ENCODE measurements around the gene POU2F1. TPM values are rescaled to one million over a fixed set of nuclear protein-coding genes. Genes with fewer than 3 reads are reported as not detected.

The POU2F1 gene
- total and polyA plus RNA-seq, 12 donors, result 3.2 to 52.5 (median 12.6) TPM

GRCh38 chr1:167400359-167400953, 179.8 kb downstream of the POU2F1 start:
- TF ChIP-seq CTCF (IDR thresholded peaks at IDR 0.05), result no peak
- TF ChIP-seq POLR2A (IDR thresholded peaks at IDR 0.05), result no peak
- no peaks in the 10 kb centered on the region for H3K9me3 ChIP-seq (replicated peaks in 1 of 3)
- no peak overlapping the region for H3K27ac ChIP-seq
- DNase-seq, result no peak
- intact Hi-C loops (cut with DNase I), result loop anchor here in 1 of 2 donors (5.0 to 10.0 kb wide), 3 partner anchors 42 to 136 kb away; no protein-coding TSS in a partner anchor
- no peak overlapping the region for H3K4me3 ChIP-seq
- no peaks in the 10 kb centered on the region for H3K27me3 ChIP-seq
- H3K4me1 ChIP-seq (replicated peaks in 1 of 2), result peaks cover 0 to 10% of the 10 kb centered on the region in 2 donors
- peaks cover 0 to 10% of the 10 kb centered on the region in 2 donors for H3K36me3 ChIP-seq (replicated peaks in 1 of 2)
- WGBS, 4 donors, result 66 to 89% (median 80%) methylated on average over 2 of the region's 2 CpGs

GRCh38 chr1:167401260-167401873, 180.7 kb downstream of the POU2F1 start:
- no peak for TF ChIP-seq POLR2A (IDR thresholded peaks at IDR 0.05)
- peak; percentile 42 to 67 (median 58) for TF ChIP-seq CTCF (IDR thresholded peaks at IDR 0.05)
- intact Hi-C loops (cut with DNase I), result loop anchor here in 1 of 2 donors (5.0 to 10.0 kb wide), 3 partner anchors 41 to 137 kb away; no protein-coding TSS in a partner anchor
- WGBS, 4 donors, result 52 to 59% (median 56%) methylated on average over 8 of the region's 8 CpGs
- peak; percentile 51 to 82 (median 71) for DNase-seq
- Histone ChIP-seq H3K9me3 (replicated peaks in 1 of 3) (no peaks in the 10 kb centered on the region), H3K27me3 (no peaks in the 10 kb centered on the region), H3K36me3 (replicated peaks in 1 of 2) (peaks cover 0 to 10% of the 10 kb centered on the region in 2 donors), H3K4me1 (replicated peaks in 1 of 2) (peaks cover 0 to 10% of the 10 kb centered on the region in 2 donors), H3K4me3 (no peak overlapping the region), H3K27ac (no peak overlapping the region)

GRCh38 chr1:167404161-167404888, 183.6 kb downstream of the POU2F1 start:
- Histone ChIP-seq H3K36me3 (replicated peaks in 1 of 2) (no peaks in the 10 kb centered on the region), H3K4me3 (no peak overlapping the region), H3K27ac (no peak overlapping the region), H3K27me3 (no peaks in the 10 kb centered on the region), H3K4me1 (replicated peaks in 1 of 2) (peaks cover 0 to 10% of the 10 kb centered on the region in 2 donors), H3K9me3 (replicated peaks in 1 of 3) (no peaks in the 10 kb centered on the region)
- TF ChIP-seq POLR2A (IDR thresholded peaks at IDR 0.05), result no peak
- no peak for TF ChIP-seq CTCF (IDR thresholded peaks at IDR 0.05)
- 66 to 77% (median 71%) methylated on average over 4 of the region's 4 CpGs for WGBS, 4 donors
- DNase-seq, result peak in 1 of 7 donors; percentile 24
- intact Hi-C loops (cut with DNase I), result loop anchor here in 1 of 2 donors (5.0 to 10.0 kb wide), 3 partner anchors 38 to 140 kb away; no protein-coding TSS in a partner anchor

- intact Hi-C loops (cut with DNase I), result loop anchor here in 1 of 2 donors (5.0 to 10.0 kb wide), 3 partner anchors 37 to 140 kb away; no protein-coding TSS in a partner anchor
- no peak overlapping the region for H3K27ac ChIP-seq
- H3K9me3 ChIP-seq (replicated peaks in 1 of 3), result no peaks in the 10 kb centered on the region
- H3K27me3 ChIP-seq, result no peaks in the 10 kb centered on the region
- peaks cover 0 to 10% of the 10 kb centered on the region in 2 donors for H3K4me1 ChIP-seq (replicated peaks in 1 of 2)
- no peaks in the 10 kb centered on the region for H3K36me3 ChIP-seq (replicated peaks in 1 of 2)
- no peak for TF ChIP-seq CTCF (IDR thresholded peaks at IDR 0.05)
- no peak for TF ChIP-seq POLR2A (IDR thresholded peaks at IDR 0.05)
- WGBS, 4 donors, result 90 to 92% (median 91%) methylated on average over 3 of the region's 3 CpGs
- H3K4me3 ChIP-seq, result no peak overlapping the region
- DNase-seq, result no peak
These were observed 184.2 kb downstream of the POU2F1 start for GRCh38 chr1:167404908-167405307.

Data from adrenal gland (tissue), 12 donors.